GM19324 (cell line): Measurements from ENCODE around the gene SLC22A1.

Experiments used
- ATAC-seq: cut with Tn5 transposase; IDR thresholded peaks from one replicate; pipeline ENCODE4 v1.9.1; 2021; ENCODE audit warnings: mild to moderate bottlenecking, moderate library complexity; ENCODE audit not compliant: unreplicated experiment, low FRiP score

Gene SLC22A1

DNA sequence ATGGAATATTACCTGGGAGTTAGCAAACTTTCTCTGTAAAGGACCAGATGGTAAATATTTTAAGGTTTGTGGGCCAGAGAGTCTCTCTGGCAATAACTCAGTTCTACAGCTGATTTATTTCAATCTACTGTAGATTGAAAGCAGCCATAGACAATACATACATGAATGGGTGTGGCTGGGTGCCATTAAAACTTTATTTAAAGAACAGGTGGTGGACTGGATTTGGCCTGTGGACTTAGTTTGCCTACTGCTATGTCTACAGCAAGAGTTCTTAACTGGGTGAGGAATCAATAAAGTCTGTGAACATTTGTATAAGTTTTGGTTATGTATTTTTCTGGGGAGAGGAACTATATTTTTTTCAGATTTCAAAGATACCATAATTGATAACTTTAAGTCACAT is 81.9 kb downstream of the SLC22A1 start:
- ATAC-seq, result no peak

DNA sequence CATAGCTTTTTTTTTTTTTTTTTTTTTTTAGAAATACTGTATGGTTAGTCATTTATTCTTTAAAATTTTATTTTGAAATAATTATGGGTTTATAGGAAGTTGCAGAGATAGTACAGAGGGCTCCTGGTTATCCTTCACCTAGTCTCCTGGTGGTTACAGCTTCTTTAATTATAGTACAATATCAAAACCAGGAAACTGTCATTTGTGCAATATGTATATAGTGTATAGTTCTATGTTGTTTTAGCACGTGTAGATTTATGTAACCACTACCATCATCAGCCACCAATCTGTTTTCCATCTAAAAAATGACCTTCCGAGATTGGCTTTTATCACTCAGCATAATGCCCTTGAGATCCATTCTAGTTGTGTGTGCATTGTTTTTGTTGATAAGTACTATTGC is 82.3 kb downstream of the SLC22A1 start:
- no peak for ATAC-seq

DNA sequence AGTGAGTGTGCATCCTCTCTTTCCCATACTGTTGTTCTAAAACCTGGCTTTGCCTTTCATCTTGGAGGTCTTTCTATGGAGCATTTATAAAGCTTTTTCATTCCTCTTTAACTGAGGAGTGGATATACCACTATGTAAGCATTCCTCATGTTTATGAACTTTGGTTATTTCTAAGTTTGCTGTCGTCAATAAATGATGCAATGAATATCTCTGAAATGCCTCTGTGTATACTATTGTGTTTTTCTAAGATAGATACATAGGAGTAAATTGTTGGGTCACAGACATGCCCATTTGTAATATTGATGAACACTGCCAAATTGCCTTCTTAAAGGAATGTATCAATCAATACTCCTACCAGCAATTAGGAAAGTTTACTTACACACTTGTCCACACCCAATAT is 83.1 kb downstream of the SLC22A1 start:
- ATAC-seq, result no peak

DNA sequence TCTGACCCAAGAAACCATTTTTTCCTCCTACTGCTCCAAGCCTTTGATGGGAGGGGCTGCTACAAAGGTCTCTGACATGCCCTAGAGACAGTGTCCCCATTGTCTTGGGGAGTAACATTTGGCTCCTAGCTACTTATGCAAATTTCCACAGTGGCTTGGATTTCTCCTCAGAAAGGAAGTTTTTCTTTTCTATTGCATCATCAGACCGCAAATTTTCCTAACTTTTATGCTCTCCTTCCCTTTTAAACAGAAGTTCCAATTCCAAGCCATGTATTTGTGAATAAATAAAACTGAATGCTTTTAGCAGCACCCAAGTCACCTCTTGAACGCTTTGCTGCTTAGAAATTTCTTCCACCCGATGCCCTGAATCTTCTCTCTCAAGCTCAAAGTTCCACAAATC is 86.0 kb downstream of the SLC22A1 start:
- ATAC-seq, result no peak
